ENCODE data around the gene PNLDC1.
"Not testable (repeated sequence)": the region's sequence is repeated elsewhere in the genome, so short reads cannot be mapped to it uniquely, and the experiment has no call there.

Gene PNLDC1

GRCh38 chr6:159815410-159815809 lies 15.3 kb downstream of the PNLDC1 start:
- ChIA-PET CTCF (no interaction called here), POLR2A (interaction anchor here (1.4 kb wide), 1 partner anchor 122 kb away, joined by 3 read pairs; no protein-coding TSS in a partner anchor)
- TF ChIP-seq BHLHE40 (IDR thresholded peaks at IDR 0.05; ENCODE audit: borderline replicate concordance) = no peak
- no peak for TF ChIP-seq HDGF (IDR thresholded peaks at IDR 0.05; ENCODE audit: borderline replicate concordance)
- TF ChIP-seq CTBP1 (IDR thresholded peaks at IDR 0.05; ENCODE audit: borderline replicate concordance) = no peak
- TF ChIP-seq FOXA1 (IDR thresholded peaks at IDR 0.05) = no peak
- no peak for TF ChIP-seq FOXM1 (IDR thresholded peaks at IDR 0.05; ENCODE audit: borderline replicate concordance)
- no peak for TF ChIP-seq ARNT (IDR thresholded peaks at IDR 0.05)
- TF ChIP-seq ELF4 (IDR thresholded peaks at IDR 0.05) = no peak
- no peak for TF ChIP-seq FOXK2 (IDR thresholded peaks at IDR 0.05)
- no peak for TF ChIP-seq PKNOX1 (IDR thresholded peaks at IDR 0.05)
- no peak for TF ChIP-seq TARDBP (IDR thresholded peaks at IDR 0.05)
- no peak for TF ChIP-seq NFRKB (IDR thresholded peaks at IDR 0.05)
- no peak for TF ChIP-seq ZNF384 (IDR thresholded peaks at IDR 0.05)
- no peak for TF ChIP-seq SP1 (IDR thresholded peaks at IDR 0.05)
- no peak for DNase-seq (ENCODE audit: extremely low spot score)

GRCh38 chr6:159816775-159817174 lies 16.7 kb downstream of the PNLDC1 start:
- CTCF ChIA-PET; DNase-seq (ENCODE audit: extremely low spot score); POLR2A ChIA-PET: not testable (repeated sequence)

GRCh38 chr6:159817951-159818739 lies 18.1 kb downstream of the PNLDC1 start:
- no peak for TF ChIP-seq SP1 (IDR thresholded peaks at IDR 0.05)
- TF ChIP-seq L3MBTL2 (conservative IDR thresholded peaks at IDR 0.05) = no peak
- TF ChIP-seq ARNT (IDR thresholded peaks at IDR 0.05) = no peak
- no peak for TF ChIP-seq PKNOX1 (IDR thresholded peaks at IDR 0.05)
- no peak for TF ChIP-seq SUZ12 (IDR thresholded peaks at IDR 0.05)
- no peak for TF ChIP-seq ZNF384 (IDR thresholded peaks at IDR 0.05)
- no peak for TF ChIP-seq NFRKB (IDR thresholded peaks at IDR 0.05)
- TF ChIP-seq CTBP1 (IDR thresholded peaks at IDR 0.05; ENCODE audit: borderline replicate concordance) = no peak
- TF ChIP-seq ELF4 (IDR thresholded peaks at IDR 0.05) = no peak
- TF ChIP-seq BHLHE40 (IDR thresholded peaks at IDR 0.05; ENCODE audit: borderline replicate concordance) = no peak
- no peak for TF ChIP-seq TARDBP (IDR thresholded peaks at IDR 0.05)
- no peak for TF ChIP-seq FOXM1 (IDR thresholded peaks at IDR 0.05; ENCODE audit: borderline replicate concordance)
- no peak for TF ChIP-seq FOXA1 (IDR thresholded peaks at IDR 0.05)
- no peak for TF ChIP-seq FOXK2 (IDR thresholded peaks at IDR 0.05)
- TF ChIP-seq HDGF (IDR thresholded peaks at IDR 0.05; ENCODE audit: borderline replicate concordance) = no peak
- no peak for TF ChIP-seq LEF1 (IDR thresholded peaks at IDR 0.05; ENCODE audit: borderline replicate concordance)
- ChIA-PET POLR2A (no interaction called here), CTCF (no interaction called here)

GRCh38 chr6:159819098-159819497 lies 19.0 kb downstream of the PNLDC1 start:
- ChIA-PET POLR2A (interaction anchor here (1.3 kb wide), 1 partner anchor 92 kb away, joined by 4 read pairs; the partner anchor contains the start of gene WTAP), CTCF (no interaction called here)
- DNase-seq (ENCODE audit: extremely low spot score) = no peak
- TF ChIP-seq TARDBP (IDR thresholded peaks at IDR 0.05) (no peak), CTBP1 (IDR thresholded peaks at IDR 0.05; ENCODE audit: borderline replicate concordance) (no peak), HDGF (IDR thresholded peaks at IDR 0.05; ENCODE audit: borderline replicate concordance) (no peak), NFRKB (IDR thresholded peaks at IDR 0.05) (no peak), BHLHE40 (IDR thresholded peaks at IDR 0.05; ENCODE audit: borderline replicate concordance) (no peak), L3MBTL2 (conservative IDR thresholded peaks at IDR 0.05) (no peak), ELF4 (IDR thresholded peaks at IDR 0.05) (no peak), ZNF384 (IDR thresholded peaks at IDR 0.05) (no peak), FOXK2 (IDR thresholded peaks at IDR 0.05) (no peak), SP1 (IDR thresholded peaks at IDR 0.05) (no peak), SUZ12 (IDR thresholded peaks at IDR 0.05) (no peak), PKNOX1 (IDR thresholded peaks at IDR 0.05) (no peak), LEF1 (IDR thresholded peaks at IDR 0.05; ENCODE audit: borderline replicate concordance) (no peak), FOXA1 (IDR thresholded peaks at IDR 0.05) (no peak), ARNT (IDR thresholded peaks at IDR 0.05) (no peak)

More at GRCh38 chr6:159817951-159818739, 18.1 kb downstream of the PNLDC1 start:
- DNase-seq (ENCODE audit: extremely low spot score) = no peak

- ChIA-PET POLR2A (interaction anchor here (1.3 kb wide), 1 partner anchor 93 kb away, joined by 4 read pairs; the partner anchor contains the start of gene WTAP), CTCF (no interaction called here)
- no peak for DNase-seq (ENCODE audit: extremely low spot score)
- TF ChIP-seq BHLHE40 (IDR thresholded peaks at IDR 0.05; ENCODE audit: borderline replicate concordance) (no peak), LEF1 (IDR thresholded peaks at IDR 0.05; ENCODE audit: borderline replicate concordance) (no peak), L3MBTL2 (conservative IDR thresholded peaks at IDR 0.05) (no peak), SP1 (IDR thresholded peaks at IDR 0.05) (no peak), ARNT (IDR thresholded peaks at IDR 0.05) (no peak), ELF4 (IDR thresholded peaks at IDR 0.05) (no peak), PKNOX1 (IDR thresholded peaks at IDR 0.05) (no peak), ZNF384 (IDR thresholded peaks at IDR 0.05) (no peak), TARDBP (IDR thresholded peaks at IDR 0.05) (no peak), SUZ12 (IDR thresholded peaks at IDR 0.05) (no peak), FOXM1 (IDR thresholded peaks at IDR 0.05; ENCODE audit: borderline replicate concordance) (no peak), HDGF (IDR thresholded peaks at IDR 0.05; ENCODE audit: borderline replicate concordance) (no peak), NFRKB (IDR thresholded peaks at IDR 0.05) (no peak), CTBP1 (IDR thresholded peaks at IDR 0.05; ENCODE audit: borderline replicate concordance) (no peak), FOXK2 (IDR thresholded peaks at IDR 0.05) (no peak), FOXA1 (IDR thresholded peaks at IDR 0.05) (no peak)
Observed at GRCh38 chr6:159819932-159820640, 20.0 kb downstream of the PNLDC1 start.
